Adrenal gland (tissue), 5 donors: ENCODE data around the gene RGS6.

Experiments used
- CTCF ChIP-seq, 6 experiments: fragments of 450-650 bp in 4 of 6; fragments of 200-600 bp in 2 of 6; sonication (generic) in 1 of 6; IDR thresholded peaks; 1 replicate in 5 of 6; 2 replicates in 1 of 6; pipeline versions ENCODE4 v1.5.1 to v1.8.0; 2016 to 2021; ENCODE audit warnings: antibody characterized with exemption in 6 of 6, mild to moderate bottlenecking in 2 of 6, moderate library complexity in 1 of 6
- POLR2A ChIP-seq, 2 donors: fragments of 450-650 bp; IDR thresholded peaks; one replicate each; pipeline ENCODE4 v1.6.1; 2017; ENCODE audit warnings: antibody characterized with exemption in 2 of 2, mild to moderate bottlenecking in 2 of 2, moderate library complexity in 1 of 2
- donor health status: DM: no; HTN: no; CAD: no.

- no peak for TF ChIP-seq CTCF (IDR thresholded peaks at IDR 0.05)
- TF ChIP-seq POLR2A (IDR thresholded peaks at IDR 0.05) = no peak
These were observed 651.4 kb downstream of the RGS6 start for GRCh38 chr14:72583316-72584272.
